ENCODE results near the gene TM4SF4. TPM values are rescaled to one million over a fixed set of nuclear protein-coding genes. Genes with fewer than 3 reads are reported as not detected.

The TM4SF4 gene
- total and polyA plus RNA-seq, 12 donors: not detected

DNA sequence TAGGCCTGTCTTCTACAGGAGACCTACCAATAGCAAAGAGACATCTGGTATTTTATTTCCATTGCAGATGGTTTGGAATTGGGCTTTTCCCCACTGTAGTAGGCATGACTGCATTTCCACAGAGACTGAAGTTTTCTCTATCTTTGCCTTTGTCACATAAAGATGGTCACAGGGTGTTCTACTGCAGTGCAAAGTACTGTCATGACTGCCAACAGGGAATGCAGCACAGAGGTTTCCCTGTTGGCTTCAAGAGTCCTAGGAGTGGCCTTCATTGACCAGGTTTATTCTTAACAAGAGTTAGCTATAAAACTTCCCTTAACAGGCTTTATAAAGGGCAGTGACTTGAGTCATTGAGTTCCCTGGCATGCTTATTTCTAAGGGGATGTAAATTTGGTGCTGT lies 36.8 kb upstream of the TM4SF4 start:
- intact Hi-C loops (cut with DNase I): no loop called here
- TF ChIP-seq, protein P1, sequence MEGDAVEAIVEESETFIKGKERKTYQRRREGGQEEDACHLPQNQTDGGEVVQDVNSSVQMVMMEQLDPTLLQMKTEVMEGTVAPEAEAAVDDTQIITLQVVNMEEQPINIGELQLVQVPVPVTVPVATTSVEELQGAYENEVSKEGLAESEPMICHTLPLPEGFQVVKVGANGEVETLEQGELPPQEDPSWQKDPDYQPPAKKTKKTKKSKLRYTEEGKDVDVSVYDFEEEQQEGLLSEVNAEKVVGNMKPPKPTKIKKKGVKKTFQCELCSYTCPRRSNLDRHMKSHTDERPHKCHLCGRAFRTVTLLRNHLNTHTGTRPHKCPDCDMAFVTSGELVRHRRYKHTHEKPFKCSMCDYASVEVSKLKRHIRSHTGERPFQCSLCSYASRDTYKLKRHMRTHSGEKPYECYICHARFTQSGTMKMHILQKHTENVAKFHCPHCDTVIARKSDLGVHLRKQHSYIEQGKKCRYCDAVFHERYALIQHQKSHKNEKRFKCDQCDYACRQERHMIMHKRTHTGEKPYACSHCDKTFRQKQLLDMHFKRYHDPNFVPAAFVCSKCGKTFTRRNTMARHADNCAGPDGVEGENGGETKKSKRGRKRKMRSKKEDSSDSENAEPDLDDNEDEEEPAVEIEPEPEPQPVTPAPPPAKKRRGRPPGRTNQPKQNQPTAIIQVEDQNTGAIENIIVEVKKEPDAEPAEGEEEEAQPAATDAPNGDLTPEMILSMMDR (IDR thresholded peaks at IDR 0.05): no peak
- peaks cover 0 to 7% (median 0%) of the 10 kb centered on the region in 9 donors for H3K4me1 ChIP-seq
- no peaks in the 10 kb centered on the region for H3K27me3 ChIP-seq
- ATAC-seq (no peak), DNase-seq (no peak)
- H3K36me3 ChIP-seq: no peaks in the 10 kb centered on the region
- peaks cover 0 to 5% (median 0%) of the 10 kb centered on the region in 11 donors for H3K9me3 ChIP-seq
- no peak overlapping the region for H3K4me3 ChIP-seq
- no peak overlapping the region for H3K27ac ChIP-seq

DNA sequence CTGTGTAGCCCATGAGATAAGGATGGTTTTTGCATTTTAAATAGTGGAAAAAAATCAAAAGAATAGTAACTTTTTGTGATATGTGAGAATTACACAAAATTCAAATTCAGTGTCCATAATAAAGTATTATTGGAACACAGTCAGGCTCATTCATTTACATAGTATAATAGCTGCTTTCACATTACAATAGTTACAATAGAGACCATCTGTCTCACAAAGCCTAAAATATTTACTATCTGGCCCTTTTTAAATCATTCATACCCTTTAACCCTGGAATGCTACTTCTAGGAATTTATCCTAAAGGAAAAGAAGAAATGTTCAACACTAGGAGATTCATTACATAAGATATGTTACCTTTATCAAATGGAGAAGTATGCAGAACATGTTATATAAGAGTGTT lies 35.5 kb upstream of the TM4SF4 start:
- no peaks in the 10 kb centered on the region for H3K27me3 ChIP-seq
- H3K27ac ChIP-seq: no peak overlapping the region
- TF ChIP-seq, protein P1 (IDR thresholded peaks at IDR 0.05): no peak
- H3K4me3 ChIP-seq: no peak overlapping the region
- no peak for ATAC-seq
- intact Hi-C loops (cut with DNase I): no loop called here
- peaks cover 0 to 13% (median 4%) of the 10 kb centered on the region in 9 donors for H3K4me1 ChIP-seq
- H3K36me3 ChIP-seq: no peaks in the 10 kb centered on the region
- DNase-seq: no peak
- H3K9me3 ChIP-seq: peaks cover 0 to 5% (median 0%) of the 10 kb centered on the region in 11 donors

- Histone ChIP-seq H3K36me3 (no peaks in the 10 kb centered on the region), H3K27me3 (no peaks in the 10 kb centered on the region), H3K4me1 (peaks cover 0 to 13% (median 4%) of the 10 kb centered on the region in 9 donors), H3K4me3 (no peak overlapping the region), H3K9me3 (no peaks in the 10 kb centered on the region), H3K27ac (no peak overlapping the region)
- intact Hi-C loops (cut with DNase I): no loop called here
- no peak for DNase-seq
- no peak for ATAC-seq
- 92 to 97% methylated on average over 1 of the region's 1 CpG for WGBS, 2 donors
- TF ChIP-seq, protein P1 (IDR thresholded peaks at IDR 0.05): no peak
Measured at GRCh38 chr3:149441642-149442041, 32.9 kb upstream of the TM4SF4 start.

DNA sequence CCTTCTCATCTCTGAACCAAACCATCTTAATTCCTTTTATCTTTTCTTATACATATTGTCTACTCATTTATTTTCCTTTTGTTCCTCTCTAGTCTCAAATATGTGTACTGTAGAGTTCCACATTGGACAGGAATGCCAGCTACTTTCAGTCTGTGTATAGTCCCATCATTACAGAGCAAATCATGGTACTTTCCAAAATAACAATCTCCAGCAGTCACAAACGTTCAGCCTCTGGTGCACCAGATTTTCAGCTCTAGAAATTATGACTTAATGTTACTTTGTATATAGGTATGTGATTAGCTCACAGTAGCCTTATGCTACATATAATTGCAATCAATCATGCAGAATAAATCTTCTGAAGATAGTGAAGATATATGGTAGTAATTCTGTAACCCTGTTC lies 32.5 kb upstream of the TM4SF4 start:
- 57 to 79% methylated on average over 1 of the region's 1 CpG for WGBS, 2 donors
- Histone ChIP-seq H3K4me3 (no peak overlapping the region), H3K9me3 (no peaks in the 10 kb centered on the region), H3K36me3 (no peaks in the 10 kb centered on the region), H3K4me1 (peaks cover 0 to 13% (median 4%) of the 10 kb centered on the region in 9 donors), H3K27me3 (no peaks in the 10 kb centered on the region), H3K27ac (no peak overlapping the region)
- no peak for ATAC-seq
- intact Hi-C loops (cut with DNase I): no loop called here
- DNase-seq: no peak
- TF ChIP-seq, protein P1 (IDR thresholded peaks at IDR 0.05): no peak
